GM19463 (cell line): ENCODE measurements around the gene UBN1.
"Not testable (repeated sequence)": the region's sequence is repeated elsewhere in the genome, so short reads cannot be mapped to it uniquely, and the experiment has no call there.

Source experiments
- ATAC-seq: cut with Tn5 transposase; IDR thresholded peaks from one replicate; pipeline ENCODE4 v1.9.1; 2021; ENCODE audit warnings: mild to moderate bottlenecking, moderate library complexity; ENCODE audit not compliant: unreplicated experiment

The UBN1 gene

GRCh38 chr16:4882633-4883285 is 35.5 kb downstream of the UBN1 start:
- ATAC-seq, result no peak

GRCh38 chr16:4883501-4883900 is 36.2 kb downstream of the UBN1 start:
- no peak for ATAC-seq

- ATAC-seq, result no peak
These were observed 36.9 kb downstream of the UBN1 start for GRCh38 chr16:4884209-4884608.

- ATAC-seq, result no peak
These were observed 37.9 kb downstream of the UBN1 start for GRCh38 chr16:4884972-4885874.

GRCh38 chr16:4886151-4886550 is 38.9 kb downstream of the UBN1 start:
- ATAC-seq, result no peak

- no peak for ATAC-seq
These were observed 41.3 kb downstream of the UBN1 start for GRCh38 chr16:4888428-4889135.

- no peak for ATAC-seq
These were observed 42.7 kb downstream of the UBN1 start for GRCh38 chr16:4890026-4890425.

- no peak for ATAC-seq
These were observed 43.4 kb downstream of the UBN1 start for GRCh38 chr16:4890686-4891085.

- ATAC-seq, result no peak
These were observed 44.0 kb downstream of the UBN1 start for GRCh38 chr16:4891097-4891885.

GRCh38 chr16:4891886-4892216 is 44.6 kb downstream of the UBN1 start:
- no peak for ATAC-seq

GRCh38 chr16:4892361-4893102 is 45.3 kb downstream of the UBN1 start:
- ATAC-seq, result no peak

- ATAC-seq, result no peak
These were observed 46.0 kb downstream of the UBN1 start for GRCh38 chr16:4893103-4893862.

- no peak for ATAC-seq
These were observed 47.2 kb downstream of the UBN1 start for GRCh38 chr16:4894276-4895150.

GRCh38 chr16:4895366-4895765 is 48.1 kb downstream of the UBN1 start:
- no peak for ATAC-seq

GRCh38 chr16:4896761-4897160 is 49.5 kb downstream of the UBN1 start:
- not testable (repeated sequence) for ATAC-seq

- ATAC-seq, result no peak
These were observed 50.0 kb downstream of the UBN1 start for GRCh38 chr16:4897328-4897727.

- no peak for ATAC-seq
These were observed 51.7 kb downstream of the UBN1 start for GRCh38 chr16:4898811-4899473.

- ATAC-seq, result no peak
These were observed 52.2 kb downstream of the UBN1 start for GRCh38 chr16:4899474-4899846.
